Measurements from ENCODE around the gene MAGI3.

GRCh38 chr1:113453771-113454083 lies 63.4 kb downstream of the MAGI3 start:
- TF ChIP-seq CTCF (conservative IDR thresholded peaks at IDR 0.05; ENCODE audit: low read length) (no peak), EZH2phosphoT487 (IDR thresholded peaks at IDR 0.05; ENCODE audit: borderline replicate concordance) (no peak)

Data from Loucy (cell line).